HG03460 (cell line): Measurements from ENCODE around the gene DNAJB1.
A peak's percentile ranks its signal among the peaks of the same experiment; 100 is the strongest.
"Not testable (repeated sequence)": the region's sequence is repeated elsewhere in the genome, so short reads cannot be mapped to it uniquely, and the experiment has no call there.

Experiments used
- ATAC-seq: cut with Tn5 transposase; IDR thresholded peaks from one replicate; pipeline ENCODE4 v1.9.1; 2021; ENCODE audit not compliant: unreplicated experiment

Gene DNAJB1

GRCh38 chr19:14553042-14553938, 35.1 kb upstream of the DNAJB1 start:
- ATAC-seq, result no peak

- ATAC-seq, result not testable (repeated sequence)
These were observed 33.8 kb upstream of the DNAJB1 start for GRCh38 chr19:14552006-14552360.

DNA sequence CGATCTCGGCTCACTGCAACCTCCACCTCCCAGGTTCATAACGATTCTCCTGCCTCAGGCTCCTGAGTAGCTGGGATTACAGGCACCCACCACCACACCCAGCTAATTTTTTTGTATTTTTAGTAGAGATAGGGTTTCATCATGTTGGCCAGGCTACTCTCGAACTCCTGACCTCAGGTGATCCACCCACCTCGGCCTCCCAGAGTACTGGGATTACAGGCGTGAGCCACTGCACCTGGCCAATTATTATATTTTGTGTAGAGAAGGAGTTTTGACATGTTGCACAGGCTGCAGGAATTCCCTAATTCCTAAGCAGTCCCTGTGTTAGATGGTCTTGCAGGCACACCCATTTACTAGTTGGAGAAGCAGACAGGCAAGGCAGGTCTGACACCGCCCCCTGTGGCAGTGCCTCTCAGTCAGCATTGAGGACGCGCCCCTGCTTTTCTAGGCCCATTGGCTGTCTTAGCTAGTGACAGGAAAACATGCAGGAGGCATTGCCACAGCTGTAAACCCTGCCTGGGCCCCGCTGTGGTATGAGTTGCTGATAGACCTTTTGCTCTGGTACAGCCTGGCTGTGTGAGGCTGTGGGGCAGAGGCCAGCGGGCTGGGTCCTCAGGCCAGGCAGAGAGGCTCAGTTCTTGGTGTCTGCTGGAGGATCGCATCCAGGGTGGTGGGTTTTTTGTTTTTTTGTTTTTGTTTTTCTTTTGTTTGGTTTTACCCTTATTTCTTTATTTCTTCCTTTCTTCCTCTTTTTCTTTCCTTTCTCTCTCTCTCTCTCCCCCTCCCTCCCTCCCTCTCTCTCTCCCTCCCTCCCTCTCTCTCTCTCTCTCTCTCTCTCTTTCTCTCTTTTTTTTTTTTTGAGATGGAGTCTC, 33.2 kb upstream of the DNAJB1 start:
- not testable (repeated sequence) for ATAC-seq

DNA sequence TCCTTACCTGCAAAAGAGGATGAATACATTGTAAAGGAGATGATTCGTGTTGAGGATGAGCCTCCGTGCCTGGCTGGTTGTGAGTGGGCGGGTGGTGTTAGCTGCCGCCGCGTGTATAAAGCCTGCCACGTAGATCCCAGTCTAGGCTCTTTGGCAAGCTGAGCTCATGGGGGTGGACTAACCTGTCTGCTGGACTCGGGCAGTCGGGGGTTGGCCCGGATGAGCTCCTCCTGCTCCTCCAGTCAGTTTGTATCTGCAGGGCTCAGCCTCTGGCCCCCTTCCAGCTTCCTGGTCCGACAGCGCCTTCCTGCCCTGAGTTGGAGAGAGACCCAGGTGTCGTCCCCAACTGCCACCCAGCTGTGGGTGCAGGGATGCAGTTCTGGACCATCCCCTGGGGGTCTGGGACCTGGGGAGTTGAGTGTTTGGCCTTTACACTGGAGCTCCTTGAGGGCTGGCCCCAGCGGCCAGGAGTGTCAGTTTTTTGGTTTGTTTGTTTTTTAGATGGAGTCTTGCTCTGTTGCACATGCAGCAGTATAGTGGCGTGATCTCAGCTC, 32.1 kb upstream of the DNAJB1 start:
- ATAC-seq, result no peak

DNA sequence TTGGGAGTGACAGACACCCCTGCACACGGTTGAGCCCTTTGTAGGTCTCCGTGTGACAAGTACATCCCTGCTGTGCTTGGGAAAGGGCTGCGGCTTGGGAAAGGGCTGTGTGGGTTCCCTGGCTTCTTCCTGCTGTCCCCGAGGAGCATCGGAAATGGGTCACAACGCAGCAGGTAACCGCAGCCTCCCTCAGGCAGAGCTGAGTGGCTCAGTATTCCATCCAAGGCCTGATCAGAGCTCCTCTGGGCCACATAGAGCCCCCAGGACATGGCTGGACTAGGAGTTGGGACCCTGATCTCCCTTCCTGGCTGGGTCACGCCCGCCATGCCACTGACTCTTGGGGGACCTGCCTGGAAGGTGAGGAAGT, 27.5 kb upstream of the DNAJB1 start:
- no peak for ATAC-seq

GRCh38 chr19:14544977-14545715, 26.9 kb upstream of the DNAJB1 start:
- ATAC-seq, result no peak

- ATAC-seq, result no peak
These were observed 25.9 kb upstream of the DNAJB1 start for GRCh38 chr19:14544047-14544446.

- ATAC-seq, result no peak
These were observed 24.6 kb upstream of the DNAJB1 start for GRCh38 chr19:14542711-14543328.

DNA sequence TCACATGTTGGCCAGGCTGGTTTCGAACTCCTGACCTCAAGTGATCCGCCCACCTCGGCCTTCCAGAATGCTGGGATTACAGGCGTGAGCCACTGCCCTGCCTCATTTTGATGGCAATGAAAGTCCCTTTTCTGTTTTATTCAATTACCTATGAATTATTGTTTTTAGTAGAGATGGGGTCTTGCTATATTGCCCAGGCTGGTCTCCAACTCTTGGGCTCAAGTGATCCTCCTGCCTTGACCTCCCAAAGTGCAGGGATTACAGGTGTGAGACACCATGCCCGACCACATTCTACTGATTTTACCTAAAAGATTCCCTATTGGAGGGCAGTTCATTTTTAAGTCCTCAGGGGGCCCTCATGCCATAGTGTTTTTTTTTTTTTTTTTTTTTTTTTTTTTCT, 23.8 kb upstream of the DNAJB1 start:
- ATAC-seq, result not testable (repeated sequence)

DNA sequence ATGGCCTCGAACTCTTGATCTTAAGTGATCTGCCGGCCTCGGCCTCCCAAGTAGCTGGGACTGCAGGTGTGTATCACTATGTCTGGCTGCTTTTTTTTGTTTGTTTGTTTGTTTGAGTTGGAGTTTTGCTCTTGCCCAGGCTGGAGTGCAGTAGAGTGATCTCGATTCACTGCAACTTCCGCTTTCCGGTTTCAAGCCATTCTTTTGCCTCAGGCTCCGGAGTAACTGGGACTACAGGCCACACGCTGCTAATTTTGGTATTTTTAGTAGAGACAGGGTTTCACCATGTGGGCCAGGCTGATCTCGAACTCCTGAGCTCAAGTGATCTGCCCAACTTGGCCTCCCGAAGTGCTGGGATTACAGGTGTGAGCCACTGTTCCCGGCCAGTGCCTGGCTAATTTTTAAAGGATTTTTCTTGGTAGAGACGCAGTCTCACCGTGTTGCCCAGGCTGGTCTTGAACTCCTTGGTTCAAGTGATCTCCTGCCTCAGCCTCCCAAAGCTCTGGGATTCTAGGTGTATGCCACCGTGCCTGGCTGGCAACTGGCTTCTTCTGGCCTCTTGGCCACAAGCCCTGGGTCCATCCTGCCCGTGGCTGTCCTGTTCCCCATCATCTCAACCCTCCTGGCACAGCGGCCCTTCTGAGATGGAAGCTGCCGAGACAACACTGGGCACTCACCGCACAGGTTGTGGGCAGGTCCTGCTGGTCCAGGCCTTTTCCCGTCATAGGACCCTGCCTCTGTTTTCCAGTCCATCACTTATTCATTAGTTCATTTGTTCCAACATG, 22.7 kb upstream of the DNAJB1 start:
- no peak for ATAC-seq

DNA sequence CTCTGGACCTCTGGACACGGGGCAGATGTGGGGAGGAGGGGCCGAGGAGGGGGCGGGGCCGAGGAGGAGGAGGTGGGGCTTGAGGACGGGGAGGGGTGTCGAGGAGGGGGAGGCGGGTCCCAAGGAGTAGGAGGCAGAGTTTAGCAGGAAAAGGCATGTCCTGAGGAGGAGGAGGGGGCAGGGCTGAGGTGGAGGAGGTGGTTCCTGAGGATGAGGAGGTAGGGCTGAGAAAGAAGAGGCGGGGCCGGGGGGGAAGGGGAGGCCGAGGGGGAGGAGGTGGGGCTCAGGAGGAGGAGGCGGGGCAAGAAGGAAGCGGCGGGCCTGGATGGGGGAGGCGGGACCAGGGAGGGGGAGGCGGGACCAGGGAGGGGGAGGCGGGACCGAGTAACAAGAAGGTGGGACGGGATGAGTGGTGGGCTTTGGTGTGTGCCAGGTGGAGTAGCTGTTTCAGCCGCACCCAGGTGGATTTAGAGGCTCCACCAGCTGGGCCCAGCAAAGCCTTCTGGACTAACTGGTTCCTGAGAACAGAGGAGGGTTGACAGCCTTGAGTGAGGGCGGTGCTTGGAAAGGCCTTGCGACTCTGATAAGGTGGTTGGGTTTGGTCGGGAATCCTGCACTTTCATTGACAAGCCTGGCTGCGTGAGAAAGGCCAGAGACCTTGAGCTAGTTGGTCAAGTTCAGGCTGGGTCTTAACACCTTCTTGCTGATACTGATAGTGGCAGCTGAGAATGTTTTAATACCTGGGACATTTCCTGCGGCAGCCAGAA, 18.9 kb upstream of the DNAJB1 start:
- no peak for ATAC-seq

DNA sequence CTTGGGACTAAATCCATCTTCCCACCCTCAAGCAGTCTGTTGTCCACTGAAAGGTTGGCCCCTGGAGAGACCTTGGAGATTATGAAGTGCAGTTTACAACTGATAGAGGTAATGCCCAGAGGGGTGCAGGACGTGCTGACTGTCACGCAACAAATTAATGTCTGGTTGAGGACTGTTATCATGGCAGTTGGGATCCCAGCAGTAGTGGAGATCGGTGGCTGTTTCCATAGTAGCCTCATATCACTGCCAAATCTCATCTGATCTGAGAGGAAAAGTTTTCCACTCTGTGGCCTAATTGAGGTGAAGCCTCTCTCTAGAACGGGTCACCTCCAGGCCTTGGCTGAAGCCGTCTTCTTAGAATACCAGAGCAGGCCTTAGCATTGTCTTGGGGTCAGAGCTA, 15.3 kb upstream of the DNAJB1 start:
- ATAC-seq, result no peak

GRCh38 chr19:14530506-14530905, 12.3 kb upstream of the DNAJB1 start:
- no peak for ATAC-seq

- no peak for ATAC-seq
These were observed 11.8 kb upstream of the DNAJB1 start for GRCh38 chr19:14530005-14530348.

GRCh38 chr19:14529254-14530004, 11.2 kb upstream of the DNAJB1 start, which contains the start of gene TECR:
Gene TECR (plus strand): TSS chr19:14529594. CDS start chr19:14529697, 103 bp downstream.
- ATAC-seq, result peak; percentile 96

DNA sequence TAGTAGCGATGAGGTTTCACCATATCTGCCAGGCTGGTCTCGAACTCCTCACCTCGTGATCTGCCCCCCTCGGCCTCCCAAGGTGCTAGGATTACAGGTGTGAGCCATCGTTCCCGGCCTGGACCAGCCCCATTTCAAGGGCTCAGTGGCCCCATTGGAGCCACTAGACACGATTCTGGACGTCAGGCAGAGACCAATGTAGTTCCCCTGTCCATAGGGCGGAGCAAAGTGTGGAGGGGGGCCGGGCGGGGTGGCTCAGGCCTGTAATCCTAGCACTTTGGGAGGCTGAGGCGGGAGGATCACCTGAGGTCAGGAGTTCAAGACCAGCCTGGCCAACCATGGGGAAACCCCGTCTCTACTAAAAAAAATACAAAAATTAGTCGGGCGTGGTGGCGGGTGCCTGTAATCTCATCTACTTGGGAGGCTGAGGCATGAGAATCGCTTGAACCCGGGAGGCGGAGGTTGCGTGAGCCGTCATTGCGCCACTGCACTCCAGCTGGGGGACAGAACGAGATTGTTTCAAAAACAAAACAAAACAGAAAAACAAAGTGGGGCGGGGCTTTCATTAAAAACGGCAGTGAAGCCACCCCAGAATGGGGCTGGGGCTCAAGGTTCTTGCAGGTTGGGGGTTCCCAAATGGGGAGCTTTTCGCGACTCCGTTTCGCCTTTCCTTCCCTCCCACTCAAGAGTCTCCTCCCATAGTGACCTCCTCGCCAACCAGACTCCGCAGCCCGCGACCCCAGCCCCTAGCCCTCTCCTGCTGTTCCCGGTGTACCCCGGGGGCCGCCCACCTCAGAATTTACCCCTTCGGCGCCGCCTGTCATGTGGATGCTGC, 10.4 kb upstream of the DNAJB1 start:
- no peak for ATAC-seq

GRCh38 chr19:14526423-14526822, 8.2 kb upstream of the DNAJB1 start:
- ATAC-seq, result no peak

DNA sequence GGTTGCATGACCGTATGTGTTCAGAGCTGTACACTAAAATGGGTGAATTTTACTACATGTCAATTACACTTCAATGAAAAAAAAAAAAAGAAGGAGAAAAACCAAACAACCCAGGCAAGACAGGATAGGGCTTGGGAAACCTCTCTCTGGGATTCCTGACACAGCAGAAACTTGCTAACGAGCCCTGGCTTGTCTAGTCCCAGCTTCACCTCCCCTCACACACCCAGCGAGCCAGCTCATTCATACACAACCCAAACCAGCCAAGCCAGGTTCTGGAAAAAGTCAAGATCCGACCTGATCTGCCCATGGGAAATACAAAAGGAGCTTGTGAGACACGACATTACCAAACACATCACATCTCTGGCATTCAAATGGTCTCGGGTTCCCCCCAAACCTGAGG, 7.5 kb upstream of the DNAJB1 start:
- no peak for ATAC-seq
